ENCODE measurements around the gene HSPA4.
"Not testable (repeated sequence)": the region's sequence is repeated elsewhere in the genome, so short reads cannot be mapped to it uniquely, and the experiment has no call there.

Gene HSPA4

DNA sequence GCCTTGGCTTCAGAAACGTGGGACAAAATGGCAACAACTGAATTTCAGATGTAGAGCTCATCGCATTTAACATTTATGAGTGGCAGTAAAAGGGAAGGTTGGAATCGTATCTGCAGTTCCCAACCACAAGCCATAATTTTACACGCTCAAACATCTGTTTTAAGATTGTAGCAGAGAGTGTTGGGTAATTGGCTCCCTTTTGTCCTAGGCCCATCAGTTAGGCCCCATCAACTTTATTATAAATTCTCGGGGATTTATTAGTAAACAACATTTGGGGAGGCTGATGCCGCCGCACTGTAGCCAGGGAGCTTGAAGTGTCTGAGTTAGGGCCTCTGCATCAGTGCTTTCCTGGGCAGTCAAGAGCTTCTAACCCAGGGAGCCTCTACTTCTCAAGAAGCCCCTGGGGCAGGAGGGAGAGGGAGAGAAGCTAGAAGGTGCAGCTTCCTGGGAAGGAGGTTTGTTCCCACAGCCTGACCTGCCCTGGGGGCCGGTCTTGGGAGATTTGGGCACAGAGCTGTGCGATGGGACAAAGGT lies 66.2 kb downstream of the HSPA4 start:
- in situ Hi-C loops (cut with MboI; ENCODE audit: low pct_unique_long_range_greater_than_20kb, low sequenced_read_pairs), result loop anchor here (25.0 kb wide), 1 partner anchor 169 kb away; no protein-coding TSS in a partner anchor
- no peak for DNase-seq

- no peak for DNase-seq
- in situ Hi-C loops (cut with MboI; ENCODE audit: low pct_unique_long_range_greater_than_20kb, low sequenced_read_pairs), result loop anchor here (25.0 kb wide), 1 partner anchor 169 kb away; no protein-coding TSS in a partner anchor
Measured at GRCh38 chr5:133118741-133119140, 66.9 kb downstream of the HSPA4 start.

- in situ Hi-C loops (cut with MboI; ENCODE audit: low pct_unique_long_range_greater_than_20kb, low sequenced_read_pairs), result loop anchor here (25.0 kb wide), 1 partner anchor 168 kb away; no protein-coding TSS in a partner anchor
- DNase-seq, result no peak
Measured at GRCh38 chr5:133119233-133119711, 67.5 kb downstream of the HSPA4 start.

GRCh38 chr5:133120156-133120750 lies 68.4 kb downstream of the HSPA4 start:
- DNase-seq, result no peak
- in situ Hi-C loops (cut with MboI; ENCODE audit: low pct_unique_long_range_greater_than_20kb, low sequenced_read_pairs), result loop anchor here (25.0 kb wide), 1 partner anchor 167 kb away; no protein-coding TSS in a partner anchor

GRCh38 chr5:133121080-133121479 lies 69.3 kb downstream of the HSPA4 start:
- in situ Hi-C loops (cut with MboI; ENCODE audit: low pct_unique_long_range_greater_than_20kb, low sequenced_read_pairs), result loop anchor here (25.0 kb wide), 1 partner anchor 166 kb away; no protein-coding TSS in a partner anchor

GRCh38 chr5:133121611-133122150 lies 69.9 kb downstream of the HSPA4 start:
- DNase-seq, result no peak
- in situ Hi-C loops (cut with MboI; ENCODE audit: low pct_unique_long_range_greater_than_20kb, low sequenced_read_pairs), result loop anchor here (25.0 kb wide), 1 partner anchor 166 kb away; no protein-coding TSS in a partner anchor

More at GRCh38 chr5:133121080-133121479, 69.3 kb downstream of the HSPA4 start:
- no peak for DNase-seq

GRCh38 chr5:133122711-133123110 lies 70.9 kb downstream of the HSPA4 start:
- no peak for DNase-seq
- in situ Hi-C loops (cut with MboI; ENCODE audit: low pct_unique_long_range_greater_than_20kb, low sequenced_read_pairs), result loop anchor here (25.0 kb wide), 1 partner anchor 165 kb away; no protein-coding TSS in a partner anchor

GRCh38 chr5:133123297-133123696 lies 71.5 kb downstream of the HSPA4 start:
- in situ Hi-C loops (cut with MboI; ENCODE audit: low pct_unique_long_range_greater_than_20kb, low sequenced_read_pairs), result loop anchor here (25.0 kb wide), 1 partner anchor 164 kb away; no protein-coding TSS in a partner anchor
- no peak for DNase-seq

DNA sequence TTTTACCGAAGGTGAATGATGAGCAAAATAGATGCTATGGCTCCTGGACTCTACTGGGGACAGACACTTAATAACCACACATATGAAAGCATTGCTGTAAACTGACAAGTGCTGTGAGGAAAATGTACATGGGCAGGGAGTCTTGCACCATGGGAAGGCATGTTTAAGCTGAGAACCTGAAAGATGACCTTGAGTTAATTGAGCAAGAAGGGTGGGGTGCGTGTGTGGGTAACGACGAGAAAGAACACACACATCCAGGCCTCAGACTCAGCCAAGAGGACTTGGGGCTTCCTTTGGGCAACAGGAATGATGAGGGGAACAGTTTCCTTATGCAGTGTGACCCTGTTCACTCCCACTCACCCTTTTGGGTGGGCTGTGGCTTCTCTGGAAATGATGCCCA lies 73.1 kb downstream of the HSPA4 start:
- in situ Hi-C loops (cut with MboI; ENCODE audit: low pct_unique_long_range_greater_than_20kb, low sequenced_read_pairs), result loop anchor here (25.0 kb wide), 1 partner anchor 162 kb away; no protein-coding TSS in a partner anchor
- DNase-seq, result no peak

GRCh38 chr5:133128066-133128465 lies 76.3 kb downstream of the HSPA4 start:
- in situ Hi-C loops (cut with MboI; ENCODE audit: low pct_unique_long_range_greater_than_20kb, low sequenced_read_pairs), result no loop called here
- DNase-seq, result no peak

DNA sequence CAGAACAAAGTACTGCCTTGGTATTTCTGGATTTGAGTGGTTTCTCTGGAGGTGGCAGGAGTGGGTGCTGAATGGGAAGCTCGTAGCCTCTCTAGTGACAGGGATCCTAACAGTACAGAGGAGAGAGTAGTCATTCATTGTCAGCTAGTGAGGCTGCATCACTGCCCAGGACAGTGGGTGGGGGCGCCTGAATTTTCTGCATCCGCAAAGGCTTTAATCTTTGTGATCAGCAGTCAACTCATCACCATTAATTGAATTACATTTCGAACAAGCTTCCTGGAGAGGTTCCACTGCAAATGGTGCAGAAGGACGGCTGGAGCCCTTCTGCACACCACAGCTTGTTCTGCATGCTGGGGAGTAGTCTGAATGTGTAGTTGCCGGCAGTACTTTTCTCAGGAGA lies 77.5 kb downstream of the HSPA4 start:
- in situ Hi-C loops (cut with MboI; ENCODE audit: low pct_unique_long_range_greater_than_20kb, low sequenced_read_pairs), result no loop called here
- DNase-seq, result no peak

DNA sequence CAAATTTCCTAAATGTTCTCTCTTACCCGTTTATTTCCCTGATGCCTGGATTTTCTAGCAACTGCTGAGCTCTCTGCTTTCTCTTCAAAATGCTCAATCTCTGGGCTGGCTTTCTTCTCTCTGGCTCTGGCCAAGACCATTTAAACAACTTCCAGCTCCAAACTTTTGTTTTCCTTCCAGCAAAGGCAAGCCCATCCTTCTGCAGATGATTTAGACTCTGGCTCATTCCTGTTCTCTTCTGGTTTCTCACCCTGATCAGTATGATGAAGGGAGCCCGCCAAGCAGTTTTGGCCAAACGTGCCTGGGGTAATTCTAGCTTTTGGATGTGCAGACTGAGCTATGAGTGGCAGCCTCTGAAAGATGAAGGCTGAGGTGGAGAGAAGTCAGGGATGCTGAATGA lies 78.1 kb downstream of the HSPA4 start:
- in situ Hi-C loops (cut with MboI; ENCODE audit: low pct_unique_long_range_greater_than_20kb, low sequenced_read_pairs), result no loop called here

GRCh38 chr5:133130387-133131118 lies 78.7 kb downstream of the HSPA4 start:
- in situ Hi-C loops (cut with MboI; ENCODE audit: low pct_unique_long_range_greater_than_20kb, low sequenced_read_pairs), result no loop called here
- peak; percentile 65 for DNase-seq

More for the DNA sequence above, 78.1 kb downstream of the HSPA4 start:
- DNase-seq, result no peak

GRCh38 chr5:133132717-133133116 lies 80.9 kb downstream of the HSPA4 start:
- in situ Hi-C loops (cut with MboI; ENCODE audit: low pct_unique_long_range_greater_than_20kb, low sequenced_read_pairs), result no loop called here
- DNase-seq, result no peak

DNA sequence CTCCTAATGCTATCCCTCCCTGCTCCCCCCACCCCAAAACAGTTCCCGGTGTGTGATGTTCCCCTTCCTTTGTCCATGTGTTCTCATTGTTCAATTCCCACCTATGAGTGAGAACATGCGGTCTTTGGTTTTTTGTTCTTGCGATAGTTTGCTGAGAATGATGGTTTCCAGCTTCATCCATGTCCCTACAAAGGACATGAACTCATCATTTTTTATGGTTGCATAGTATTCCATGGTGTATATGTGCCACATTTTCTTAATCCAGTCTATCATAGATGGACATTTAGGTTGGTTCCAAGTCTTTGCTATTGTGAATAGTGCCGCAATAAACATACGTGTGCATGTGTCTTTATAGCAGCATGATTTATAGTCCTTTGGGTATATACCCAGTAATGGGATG lies 81.4 kb downstream of the HSPA4 start:
- in situ Hi-C loops (cut with MboI; ENCODE audit: low pct_unique_long_range_greater_than_20kb, low sequenced_read_pairs), result not testable (repeated sequence)

DNA sequence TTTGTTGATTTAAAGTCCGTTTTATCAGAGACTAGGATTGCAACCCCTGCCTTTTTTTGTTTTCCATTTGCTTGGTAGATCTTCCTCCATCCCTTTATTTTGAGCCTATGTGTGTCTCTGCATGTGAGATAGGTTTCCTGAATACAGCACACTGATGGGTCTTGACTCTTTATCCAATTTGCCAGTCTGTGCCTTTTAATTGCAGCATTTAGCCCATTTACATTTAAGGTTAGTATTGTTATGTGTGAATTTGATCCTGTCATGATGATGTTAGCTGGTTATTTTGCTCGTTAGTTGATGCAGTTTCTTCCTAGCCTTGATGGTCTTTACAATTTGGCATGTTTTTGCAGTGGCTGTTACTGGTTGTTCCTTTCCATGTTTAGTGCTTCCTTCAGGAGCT lies 85.1 kb downstream of the HSPA4 start:
- in situ Hi-C loops (cut with MboI; ENCODE audit: low pct_unique_long_range_greater_than_20kb, low sequenced_read_pairs); DNase-seq: not testable (repeated sequence)

More for the DNA sequence above, 81.4 kb downstream of the HSPA4 start:
- DNase-seq, result not testable (repeated sequence)

GRCh38 chr5:133140311-133140710 lies 88.5 kb downstream of the HSPA4 start:
- DNase-seq, result no peak
- in situ Hi-C loops (cut with MboI; ENCODE audit: low pct_unique_long_range_greater_than_20kb, low sequenced_read_pairs), result no loop called here

GRCh38 chr5:133141746-133142145 lies 89.9 kb downstream of the HSPA4 start:
- in situ Hi-C loops (cut with MboI; ENCODE audit: low pct_unique_long_range_greater_than_20kb, low sequenced_read_pairs), result no loop called here
- no peak for DNase-seq

DNA sequence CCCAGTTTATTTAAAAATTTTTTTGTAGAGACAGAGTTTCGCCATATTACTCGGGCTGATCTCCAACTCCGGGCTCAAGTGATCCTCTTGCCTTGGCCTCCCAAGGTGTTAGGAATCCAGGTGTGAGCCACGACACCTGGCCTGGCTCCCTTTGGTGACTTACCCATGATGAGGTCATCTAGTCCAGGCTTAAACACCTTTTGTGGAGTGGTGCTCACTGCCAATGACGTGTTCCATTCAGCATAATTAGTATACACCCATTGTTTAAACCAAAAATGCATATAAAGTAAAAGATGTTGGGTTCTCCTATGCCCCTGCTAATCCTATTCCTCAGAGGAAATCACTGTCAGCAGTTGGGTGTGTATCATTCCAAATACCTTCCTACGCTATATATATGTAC lies 91.0 kb downstream of the HSPA4 start:
- DNase-seq, result no peak
- in situ Hi-C loops (cut with MboI; ENCODE audit: low pct_unique_long_range_greater_than_20kb, low sequenced_read_pairs), result no loop called here
